CD14-positive monocyte (primary cell): Measurements from ENCODE around the gene BLCAP. TPM values are rescaled to one million over a fixed set of nuclear protein-coding genes. Genes with fewer than 3 reads are reported as not detected.
A peak's percentile ranks its signal among the peaks of the same experiment; 100 is the strongest.

Experiments
- DNase-seq, 3 donors: peaks; one replicate each; pipeline ENCODE4 v3.0.0-alpha.2; 2011 to 2022
- H2AFZ ChIP-seq: 2 replicates; pipeline ENCODE4 v1.6.0; 2012; ENCODE audit warnings: mild to moderate bottlenecking, low read depth, low read length, inconsistent platforms; ENCODE audit not compliant: insufficient read depth, poor library complexity, severe bottlenecking
- H3K27ac ChIP-seq, 2 donors: 1 replicate in 1 of 2; 2 replicates in 1 of 2; pipeline ENCODE4 v1.5.1; 2012 to 2013; ENCODE audit warnings: low read length in 2 of 2, control low read depth in 1 of 2, inconsistent platforms in 1 of 2, low read depth in 1 of 2, mild to moderate bottlenecking in 1 of 2
- H3K27me3 ChIP-seq, 2 donors: one replicate each; pipeline versions ENCODE4 v1.6.0 to v1.6.1; 2011 to 2013; ENCODE audit warnings: low read length in 2 of 2; ENCODE audit not compliant: control insufficient read depth in 2 of 2, insufficient read depth in 2 of 2
- H3K36me3 ChIP-seq, 2 donors: replicated peaks in 1 of 2; 1 replicate in 1 of 2; 2 replicates in 1 of 2; pipeline versions ENCODE4 v1.5.1 to v1.6.1; 2012 to 2013; ENCODE audit warnings: low read length in 2 of 2, control low read depth in 1 of 2, inconsistent platforms in 1 of 2, mild to moderate bottlenecking in 1 of 2; ENCODE audit not compliant: insufficient read depth in 2 of 2, control insufficient read depth in 1 of 2
- H3K4me1 ChIP-seq, 2 donors: 1 replicate in 1 of 2; 2 replicates in 1 of 2; pipeline versions ENCODE4 v1.5.1 to v1.6.1; 2012 to 2013; ENCODE audit warnings: low read length in 2 of 2, control low read depth in 1 of 2, inconsistent platforms in 1 of 2, mild to moderate bottlenecking in 1 of 2, moderate library complexity in 1 of 2; ENCODE audit not compliant: insufficient read depth in 2 of 2, control insufficient read depth in 1 of 2
- H3K4me2 ChIP-seq: replicated peaks from 2 replicates; pipeline ENCODE3; 2012; ENCODE audit warnings: low read length, moderate library complexity, mild to moderate bottlenecking; ENCODE audit not compliant: poor library complexity, severe bottlenecking; ENCODE audit errors: extremely low read depth
- H3K4me3 ChIP-seq, 3 experiments: fragments of 200-600 bp in 1 of 3; sonication (generic) in 1 of 3; replicated peaks in 1 of 3; 1 replicate in 2 of 3; 2 replicates in 1 of 3; pipeline ENCODE4 v1.5.1; 2011 to 2013; ENCODE audit warnings: low read length in 3 of 3, mild to moderate bottlenecking in 3 of 3, control low read depth in 2 of 3, low read depth in 2 of 3, inconsistent platforms in 1 of 3, moderate library complexity in 1 of 3
- H3K79me2 ChIP-seq: 2 replicates; pipeline ENCODE4 v1.6.0; 2012; ENCODE audit warnings: mild to moderate bottlenecking, control low read depth, inconsistent platforms, low read length, moderate library complexity; ENCODE audit not compliant: insufficient read depth
- H3K9ac ChIP-seq: 2 replicates; pipeline ENCODE4 v1.6.0; 2017; ENCODE audit warnings: low read length, mild to moderate bottlenecking; ENCODE audit not compliant: insufficient read depth, poor library complexity, severe bottlenecking
- H3K9me3 ChIP-seq, 2 donors: replicated peaks in 1 of 2; 1 replicate in 1 of 2; 2 replicates in 1 of 2; pipeline versions ENCODE4 v1.5.1 to v1.6.1; 2012 to 2013; ENCODE audit warnings: low read length in 2 of 2, control low read depth in 1 of 2; ENCODE audit not compliant: control insufficient read depth in 1 of 2, insufficient read depth in 1 of 2
- H4K20me1 ChIP-seq: 2 replicates; pipeline ENCODE4 v1.6.0; 2012; ENCODE audit warnings: mild to moderate bottlenecking, low read length, control low read depth, moderate library complexity; ENCODE audit not compliant: insufficient read depth
- H3K27ac Mint-ChIP-seq, 7 donors: one replicate each; pipeline ENCODE4 v1.8.0; 2020; ENCODE audit warnings: mild to moderate bottlenecking in 7 of 7, mixed read lengths in 7 of 7, moderate library complexity in 6 of 7, inconsistent platforms in 2 of 7
- H3K27me3 Mint-ChIP-seq, 3 donors: one replicate each; pipeline ENCODE4 v1.8.0; 2021 to 2022; ENCODE audit warnings: low read depth in 3 of 3, mild to moderate bottlenecking in 3 of 3, mixed read lengths in 3 of 3, moderate library complexity in 3 of 3, inconsistent platforms in 1 of 3
- H3K36me3 Mint-ChIP-seq, 2 donors: one replicate each; pipeline ENCODE4 v1.8.0; 2020; ENCODE audit warnings: mixed read lengths in 2 of 2, inconsistent platforms in 1 of 2, mild to moderate bottlenecking in 1 of 2
- H3K4me1 Mint-ChIP-seq: one replicate; pipeline ENCODE4 v1.8.0; 2020; ENCODE audit warnings: mild to moderate bottlenecking, mixed read lengths
- H3K4me3 Mint-ChIP-seq, 2 donors: one replicate each; pipeline ENCODE4 v1.8.0; 2020; ENCODE audit warnings: mild to moderate bottlenecking in 2 of 2, mixed read lengths in 2 of 2, moderate library complexity in 1 of 2
- H3K9me3 Mint-ChIP-seq, 7 donors: one replicate each; pipeline ENCODE4 v1.8.0; 2020 to 2022; ENCODE audit warnings: mixed read lengths in 7 of 7, mild to moderate bottlenecking in 6 of 7, moderate library complexity in 6 of 7, inconsistent platforms in 2 of 7
- WGBS: methylation state at CpG from one replicate; pipeline ENCODE4 v1.1.5; 2013; ENCODE audit warnings: missing lambda C conversion rate; ENCODE audit not compliant: insufficient coverage; 5-methylcytosine and 5-hydroxymethylcytosine counted together
- intact Hi-C, 2 donors: fragments of 100-400 bp; cut with micrococcal nuclease; formaldehyde crosslinking; loops; one replicate each; pipeline versions ENCODE4 v1.15.0 to v1.15.1; 2023
- polyA plus RNA-seq, 3 donors: library from polyadenylated mRNA; depleted of rRNA in 1 of 3; unstranded in 2 of 3; stranded (reverse) in 1 of 3; fragments of 300-500 nt in 2 of 3; fragments of >200 nt in 1 of 3; fragmentation: Illumina TruSeq in 2 of 3; gene quantifications; 1 replicate in 2 of 3; 2 replicates in 1 of 3; pipeline ENCODE4 v1.2.3, GENCODE V29; 2012 to 2021
- TF ChIP-seq, protein P1 (sequence below): fragments of 200-600 bp; IDR thresholded peaks from one replicate; pipeline ENCODE4 v1.8.0; 2022; ENCODE audit warnings: antibody characterized with exemption, mild to moderate bottlenecking

BLCAP gene
- polyA plus RNA-seq, 3 donors: 45.3 to 54.5 (median 53.3) TPM

GRCh38 chr20:37504404-37505096 is 23.1 kb downstream of the BLCAP start:
- TF ChIP-seq, protein P1, sequence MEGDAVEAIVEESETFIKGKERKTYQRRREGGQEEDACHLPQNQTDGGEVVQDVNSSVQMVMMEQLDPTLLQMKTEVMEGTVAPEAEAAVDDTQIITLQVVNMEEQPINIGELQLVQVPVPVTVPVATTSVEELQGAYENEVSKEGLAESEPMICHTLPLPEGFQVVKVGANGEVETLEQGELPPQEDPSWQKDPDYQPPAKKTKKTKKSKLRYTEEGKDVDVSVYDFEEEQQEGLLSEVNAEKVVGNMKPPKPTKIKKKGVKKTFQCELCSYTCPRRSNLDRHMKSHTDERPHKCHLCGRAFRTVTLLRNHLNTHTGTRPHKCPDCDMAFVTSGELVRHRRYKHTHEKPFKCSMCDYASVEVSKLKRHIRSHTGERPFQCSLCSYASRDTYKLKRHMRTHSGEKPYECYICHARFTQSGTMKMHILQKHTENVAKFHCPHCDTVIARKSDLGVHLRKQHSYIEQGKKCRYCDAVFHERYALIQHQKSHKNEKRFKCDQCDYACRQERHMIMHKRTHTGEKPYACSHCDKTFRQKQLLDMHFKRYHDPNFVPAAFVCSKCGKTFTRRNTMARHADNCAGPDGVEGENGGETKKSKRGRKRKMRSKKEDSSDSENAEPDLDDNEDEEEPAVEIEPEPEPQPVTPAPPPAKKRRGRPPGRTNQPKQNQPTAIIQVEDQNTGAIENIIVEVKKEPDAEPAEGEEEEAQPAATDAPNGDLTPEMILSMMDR: no peak
- DNase-seq: no peak
- Histone ChIP-seq H3K4me3 (no peak overlapping the region), H3K36me3 (peaks cover 5 to 19% of the 10 kb centered on the region in 2 donors), H3K4me2 (no peak overlapping the region), H2AFZ (no peak overlapping the region), H3K27ac (no peak overlapping the region), H3K27me3 (no peaks in the 10 kb centered on the region), H3K79me2 (no peaks in the 10 kb centered on the region), H3K9me3 (no peaks in the 10 kb centered on the region), H3K4me1 (no peaks in the 10 kb centered on the region), H3K9ac (no peak overlapping the region), H4K20me1 (peaks cover 63% of the 10 kb centered on the region)
- H3K27ac Mint-ChIP-seq: peak overlapping the region in 1 of 7 donors; percentile 28
- H3K27me3 Mint-ChIP-seq: no peaks in the 10 kb centered on the region
- intact Hi-C loops: no loop called here
- H3K4me1 Mint-ChIP-seq: no peaks in the 10 kb centered on the region
- H3K9me3 Mint-ChIP-seq: no peaks in the 10 kb centered on the region
- 0% methylated on average over 1 of the region's 3 CpGs for WGBS
- peaks cover 0 to 5% of the 10 kb centered on the region in 2 donors for H3K36me3 Mint-ChIP-seq
- H3K4me3 Mint-ChIP-seq: no peak overlapping the region

GRCh38 chr20:37503256-37503927 is 24.3 kb downstream of the BLCAP start:
- H3K27ac Mint-ChIP-seq: no peak overlapping the region
- H3K4me1 Mint-ChIP-seq: no peaks in the 10 kb centered on the region
- Histone ChIP-seq H3K9ac (no peak overlapping the region), H3K27ac (no peak overlapping the region), H3K4me1 (no peaks in the 10 kb centered on the region), H3K79me2 (no peaks in the 10 kb centered on the region), H3K9me3 (no peaks in the 10 kb centered on the region), H3K4me2 (no peak overlapping the region), H4K20me1 (peaks cover 52% of the 10 kb centered on the region), H2AFZ (no peak overlapping the region), H3K36me3 (peaks cover 0 to 8% of the 10 kb centered on the region in 2 donors), H3K27me3 (no peaks in the 10 kb centered on the region), H3K4me3 (no peak overlapping the region)
- no peak for DNase-seq
- peaks cover 2 to 10% of the 10 kb centered on the region in 2 donors for H3K36me3 Mint-ChIP-seq
- H3K27me3 Mint-ChIP-seq: no peaks in the 10 kb centered on the region
- no peak overlapping the region for H3K4me3 Mint-ChIP-seq
- intact Hi-C loops: no loop called here
- TF ChIP-seq, protein P1: no peak
- no peaks in the 10 kb centered on the region for H3K9me3 Mint-ChIP-seq
- 93% methylated on average over 3 of the region's 3 CpGs for WGBS
